Smooth muscle cell (in vitro differentiated cells): Measurements from ENCODE around the gene SLC8B1. TPM values are rescaled to one million over a fixed set of nuclear protein-coding genes. Genes with fewer than 3 reads are reported as not detected.

Experiments used
- DNase-seq: peaks from one replicate; lab custom pipeline; 2025; ENCODE audit not compliant: unreplicated experiment; lab: John Stamatoyannopoulos, UW
- H2AFZ ChIP-seq: fragments of 200-600 bp; sonication (generic); 2 replicates; pipeline ENCODE4 v1.6.0; 2016; ENCODE audit warnings: antibody characterized with exemption, low read depth, mild to moderate bottlenecking
- H3F3A ChIP-seq: fragments of 200-600 bp; sonication (generic); 2 replicates; pipeline ENCODE4 v1.6.0; 2017; ENCODE audit warnings: antibody characterized with exemption, low read depth
- H3K27ac ChIP-seq: fragments of 200-600 bp; sonication (generic); 2 replicates; pipeline ENCODE4 v1.5.1; 2016; ENCODE audit warnings: low read depth, mild to moderate bottlenecking
- H3K27me3 ChIP-seq: fragments of 200-600 bp; sonication (generic); 2 replicates; pipeline ENCODE4 v1.6.1; 2016; ENCODE audit warnings: low read depth, mild to moderate bottlenecking
- H3K36me3 ChIP-seq: fragments of 200-600 bp; sonication (generic); 2 replicates; pipeline ENCODE4 v1.5.1; 2016; ENCODE audit warnings: low read depth
- H3K4me1 ChIP-seq: fragments of 200-600 bp; sonication (generic); 2 replicates; pipeline ENCODE4 v1.5.1; 2016; ENCODE audit warnings: low read depth
- H3K4me2 ChIP-seq: fragments of 200-600 bp; sonication (generic); 2 replicates; pipeline ENCODE4 v1.6.0; 2016; ENCODE audit warnings: mild to moderate bottlenecking
- H3K4me3 ChIP-seq: fragments of 200-600 bp; sonication (generic); 2 replicates; pipeline ENCODE4 v1.5.1; 2016; ENCODE audit warnings: mild to moderate bottlenecking
- H3K79me2 ChIP-seq: fragments of 200-600 bp; sonication (generic); 2 replicates; pipeline ENCODE4 v1.6.0; 2016; ENCODE audit warnings: low read depth, mild to moderate bottlenecking
- H3K9ac ChIP-seq: fragments of 200-600 bp; sonication (generic); 2 replicates; pipeline ENCODE4 v1.6.0; 2016; ENCODE audit warnings: low read depth
- H3K9me3 ChIP-seq: fragments of 200-600 bp; sonication (generic); replicated peaks from 2 replicates; pipeline ENCODE4 v1.5.1; 2016; ENCODE audit warnings: low read depth
- H4K20me1 ChIP-seq: fragments of 200-600 bp; sonication (generic); 2 replicates; pipeline ENCODE4 v1.6.0; 2016; ENCODE audit warnings: low read depth
- WGBS: methylation state at CpG from one replicate; pipeline ENCODE4 v1.1.7; 2016; ENCODE audit warnings: low lambda C conversion rate; 5-methylcytosine and 5-hydroxymethylcytosine counted together
- polyA plus RNA-seq: library from polyadenylated mRNA; unstranded; fragments of >200 nt; fragmentation: Nextera tagmentation; extraction: Ambion mirVana; gene quantifications from 2 replicates; pipeline ENCODE4 v1.2.1, GENCODE V29; 2016
- total RNA-seq: library from RNA; depleted of rRNA; stranded (reverse); fragments of >200 nt; gene quantifications from 2 replicates; pipeline ENCODE4 v1.2.3, GENCODE V29; 2014
- TF ChIP-seq, protein P1 (sequence below): fragments of 200-600 bp; sonication (generic); IDR thresholded peaks from 2 replicates; pipeline ENCODE4 v1.5.1; 2017; ENCODE audit warnings: borderline replicate concordance, mild to moderate bottlenecking, antibody characterized with exemption; ENCODE audit not compliant: insufficient read depth, poor library complexity, severe bottlenecking

The SLC8B1 gene
- total and polyA plus RNA-seq, 2 experiments from 2014 or later: 11.8 to 14.3 TPM

DNA sequence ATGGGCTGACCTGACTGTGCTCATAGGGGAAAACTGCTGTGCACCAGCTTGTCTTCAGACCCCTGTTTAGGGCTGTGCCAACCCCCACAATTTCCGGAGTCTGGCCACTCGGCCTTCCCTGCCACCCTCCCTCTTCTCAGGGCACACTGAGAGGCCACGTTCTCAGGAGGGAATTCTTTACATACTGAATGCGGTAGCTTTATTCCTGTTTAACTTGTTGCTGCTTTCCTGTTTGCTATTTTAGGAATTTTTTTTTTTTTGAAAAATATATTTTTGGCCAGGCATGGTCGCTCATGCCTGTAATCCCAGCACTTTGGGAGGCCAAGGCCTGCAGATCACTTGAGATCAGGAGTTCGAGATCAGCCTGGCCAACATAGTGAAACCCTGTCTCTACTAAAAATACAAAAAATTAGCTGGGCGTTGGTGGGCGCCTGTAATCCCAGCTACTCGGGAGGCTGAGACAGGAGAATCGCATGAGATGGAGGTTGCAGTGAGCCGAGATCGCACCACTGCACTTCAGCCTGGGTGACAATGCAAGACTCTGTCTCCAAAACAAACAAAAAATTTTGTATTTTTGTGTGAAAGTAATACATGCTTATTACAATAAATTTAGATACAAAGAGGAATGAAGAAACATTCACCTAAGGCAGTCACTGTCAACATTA, 74.1 kb downstream of the SLC8B1 start:
- DNase-seq: no peak
- Histone ChIP-seq H3K4me1 (no peaks in the 10 kb centered on the region), H3K4me3 (no peak overlapping the region), H3K79me2 (no peaks in the 10 kb centered on the region), H3F3A (no peaks in the 10 kb centered on the region), H4K20me1 (no peaks in the 10 kb centered on the region), H3K9ac (no peak overlapping the region), H3K9me3 (no peaks in the 10 kb centered on the region), H3K27ac (no peak overlapping the region), H3K4me2 (no peak overlapping the region), H2AFZ (no peak overlapping the region), H3K27me3 (no peaks in the 10 kb centered on the region), H3K36me3 (no peaks in the 10 kb centered on the region)
- TF ChIP-seq, protein P1, sequence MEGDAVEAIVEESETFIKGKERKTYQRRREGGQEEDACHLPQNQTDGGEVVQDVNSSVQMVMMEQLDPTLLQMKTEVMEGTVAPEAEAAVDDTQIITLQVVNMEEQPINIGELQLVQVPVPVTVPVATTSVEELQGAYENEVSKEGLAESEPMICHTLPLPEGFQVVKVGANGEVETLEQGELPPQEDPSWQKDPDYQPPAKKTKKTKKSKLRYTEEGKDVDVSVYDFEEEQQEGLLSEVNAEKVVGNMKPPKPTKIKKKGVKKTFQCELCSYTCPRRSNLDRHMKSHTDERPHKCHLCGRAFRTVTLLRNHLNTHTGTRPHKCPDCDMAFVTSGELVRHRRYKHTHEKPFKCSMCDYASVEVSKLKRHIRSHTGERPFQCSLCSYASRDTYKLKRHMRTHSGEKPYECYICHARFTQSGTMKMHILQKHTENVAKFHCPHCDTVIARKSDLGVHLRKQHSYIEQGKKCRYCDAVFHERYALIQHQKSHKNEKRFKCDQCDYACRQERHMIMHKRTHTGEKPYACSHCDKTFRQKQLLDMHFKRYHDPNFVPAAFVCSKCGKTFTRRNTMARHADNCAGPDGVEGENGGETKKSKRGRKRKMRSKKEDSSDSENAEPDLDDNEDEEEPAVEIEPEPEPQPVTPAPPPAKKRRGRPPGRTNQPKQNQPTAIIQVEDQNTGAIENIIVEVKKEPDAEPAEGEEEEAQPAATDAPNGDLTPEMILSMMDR: no peak
- WGBS: 93% methylated on average over 12 of the region's 12 CpGs

DNA sequence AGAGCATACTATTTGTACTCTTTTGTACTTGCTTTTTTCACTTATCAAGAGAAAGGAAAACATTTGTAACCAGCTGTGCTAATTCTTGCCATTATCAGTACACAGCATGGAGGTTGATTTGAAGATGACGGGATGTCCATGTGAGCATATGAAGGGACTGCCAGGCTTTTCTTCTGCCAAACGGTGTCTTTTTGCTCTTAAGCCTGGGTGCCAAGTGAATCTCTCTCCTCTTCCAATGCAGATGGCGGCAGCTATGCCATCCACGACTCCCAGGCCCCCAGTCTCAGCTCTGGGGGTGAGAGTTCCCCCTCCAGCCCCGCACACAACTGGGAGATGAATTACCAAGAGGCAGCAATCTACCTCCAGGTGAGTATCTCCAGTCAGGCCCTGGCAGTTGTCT, 74.8 kb downstream of the SLC8B1 start:
- no peak overlapping the region for H3K4me3 ChIP-seq
- DNase-seq: no peak
- H3F3A ChIP-seq: no peaks in the 10 kb centered on the region
- H4K20me1 ChIP-seq: no peaks in the 10 kb centered on the region
- no peak overlapping the region for H3K27ac ChIP-seq
- H3K27me3 ChIP-seq: no peaks in the 10 kb centered on the region
- H3K9ac ChIP-seq: no peak overlapping the region
- no peaks in the 10 kb centered on the region for H3K79me2 ChIP-seq
- H2AFZ ChIP-seq: no peak overlapping the region
- TF ChIP-seq, protein P1: no peak
- no peaks in the 10 kb centered on the region for H3K4me1 ChIP-seq
- H3K9me3 ChIP-seq: no peaks in the 10 kb centered on the region
- WGBS: 95% methylated on average over 5 of the region's 5 CpGs
- no peaks in the 10 kb centered on the region for H3K36me3 ChIP-seq
- H3K4me2 ChIP-seq: no peak overlapping the region

DNA sequence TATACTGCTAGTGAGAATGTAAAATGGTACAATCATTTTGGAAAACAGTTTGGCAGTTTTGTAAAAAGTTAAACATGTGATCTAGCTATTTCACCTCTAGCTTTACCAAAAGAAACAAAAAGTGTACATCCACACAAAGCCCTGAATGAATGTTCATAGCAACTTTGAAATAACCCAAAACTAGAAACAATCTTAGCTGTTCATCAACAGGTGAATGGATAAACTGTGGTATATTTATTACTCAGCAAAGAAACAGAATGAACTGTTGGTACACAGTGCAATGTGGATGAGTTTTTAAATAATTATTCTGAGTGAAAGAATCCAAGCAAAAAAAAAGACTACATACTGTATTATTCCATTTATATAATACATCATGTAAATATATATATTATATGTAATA, 77.3 kb downstream of the SLC8B1 start:
- H3K4me2 ChIP-seq: no peak overlapping the region
- no peak for DNase-seq
- H3K9me3 ChIP-seq: no peaks in the 10 kb centered on the region
- no peaks in the 10 kb centered on the region for H4K20me1 ChIP-seq
- no peak overlapping the region for H3K9ac ChIP-seq
- H3F3A ChIP-seq: no peaks in the 10 kb centered on the region
- no peaks in the 10 kb centered on the region for H3K27me3 ChIP-seq
- TF ChIP-seq, protein P1: no peak
- H3K4me3 ChIP-seq: no peak overlapping the region
- no peaks in the 10 kb centered on the region for H3K4me1 ChIP-seq
- no peak overlapping the region for H3K27ac ChIP-seq
- H3K79me2 ChIP-seq: no peaks in the 10 kb centered on the region
- H3K36me3 ChIP-seq: no peaks in the 10 kb centered on the region
- no peak overlapping the region for H2AFZ ChIP-seq

DNA sequence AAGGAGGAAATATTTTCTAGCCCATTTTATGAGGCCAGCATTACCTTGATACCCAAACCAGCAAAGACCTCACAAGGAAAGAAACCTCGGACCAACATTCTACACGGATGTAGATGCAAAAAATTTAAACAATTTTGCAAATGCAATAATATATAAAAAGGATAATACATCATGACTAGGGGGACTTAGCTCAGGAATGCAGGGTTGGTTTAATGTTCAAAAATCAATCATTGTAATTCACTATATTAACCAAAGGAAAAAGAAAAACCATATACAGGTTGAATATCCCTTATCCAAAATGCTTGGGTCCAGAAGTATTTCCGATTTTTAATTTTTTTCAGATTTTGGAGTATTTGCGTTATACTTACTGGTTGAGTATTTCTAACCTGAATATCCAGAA, 80.6 kb downstream of the SLC8B1 start:
- Histone ChIP-seq H3K4me1 (no peaks in the 10 kb centered on the region), H3K4me3 (no peak overlapping the region), H3K9ac (no peak overlapping the region), H3F3A (no peaks in the 10 kb centered on the region), H3K36me3 (no peaks in the 10 kb centered on the region), H3K79me2 (no peaks in the 10 kb centered on the region), H3K27me3 (no peaks in the 10 kb centered on the region), H2AFZ (no peak overlapping the region), H3K4me2 (no peak overlapping the region), H3K27ac (no peak overlapping the region), H4K20me1 (no peaks in the 10 kb centered on the region), H3K9me3 (no peaks in the 10 kb centered on the region)
- no peak for DNase-seq
- TF ChIP-seq, protein P1: no peak
- WGBS: 96% methylated on average over 4 of the region's 4 CpGs
